ENCODE measurements around the gene HOXD8. TPM values are rescaled to one million over a fixed set of nuclear protein-coding genes. Genes with fewer than 3 reads are reported as not detected.

HOXD8 gene
- total RNA-seq, 3 donors from 2014 or later = 4.9 to 13.8 (median 5.6) TPM

- no peak for DNase-seq
- Histone ChIP-seq H3K4me1 (ENCODE audit: low read depth) (no peaks in the 10 kb centered on the region), H3K9me3 (no peaks in the 10 kb centered on the region), H3K4me3 (no peak overlapping the region), H3K36me3 (ENCODE audit: low read depth) (no peaks in the 10 kb centered on the region)
- no peak for TF ChIP-seq CTCF (IDR thresholded peaks at IDR 0.05)
- intact Hi-C loops (cut with DNase I, micrococcal nuclease) = no loop called here
- no peak for ATAC-seq
Observed at GRCh38 chr2:176135035-176135440, 5.5 kb downstream of the HOXD8 start.

GRCh38 chr2:176136374-176137251 is 7.1 kb downstream of the HOXD8 start:
- H3K9me3 ChIP-seq = no peaks in the 10 kb centered on the region
- no peaks in the 10 kb centered on the region for H3K4me1 ChIP-seq (ENCODE audit: low read depth)
- peak in 2 of 3 donors; percentile 69 to 75 for DNase-seq
- peak overlapping the region; percentile 56 for H3K4me3 ChIP-seq
- no peak for TF ChIP-seq CTCF (IDR thresholded peaks at IDR 0.05)
- ATAC-seq = peak; percentile 65
- H3K36me3 ChIP-seq (ENCODE audit: low read depth) = no peaks in the 10 kb centered on the region
- intact Hi-C loops (cut with DNase I, micrococcal nuclease) = no loop called here

- intact Hi-C loops (cut with DNase I, micrococcal nuclease) = no loop called here
- TF ChIP-seq CTCF (IDR thresholded peaks at IDR 0.05) = no peak
- no peaks in the 10 kb centered on the region for H3K36me3 ChIP-seq (ENCODE audit: low read depth)
- H3K4me3 ChIP-seq = peak overlapping the region; percentile 56
- H3K4me1 ChIP-seq (ENCODE audit: low read depth) = no peaks in the 10 kb centered on the region
- ATAC-seq = no peak
- no peak for DNase-seq
- H3K9me3 ChIP-seq = no peaks in the 10 kb centered on the region
Observed at GRCh38 chr2:176137252-176137580, 7.7 kb downstream of the HOXD8 start.

GRCh38 chr2:176137906-176138305 is 8.4 kb downstream of the HOXD8 start:
- Histone ChIP-seq H3K4me3 (no peak overlapping the region), H3K4me1 (ENCODE audit: low read depth) (no peaks in the 10 kb centered on the region), H3K9me3 (no peaks in the 10 kb centered on the region), H3K36me3 (ENCODE audit: low read depth) (no peaks in the 10 kb centered on the region)
- ATAC-seq = no peak
- no peak for DNase-seq
- no peak for TF ChIP-seq CTCF (IDR thresholded peaks at IDR 0.05)
- intact Hi-C loops (cut with DNase I, micrococcal nuclease) = no loop called here

GRCh38 chr2:176138526-176138922 is 9.0 kb downstream of the HOXD8 start:
- Histone ChIP-seq H3K36me3 (ENCODE audit: low read depth) (no peaks in the 10 kb centered on the region), H3K4me1 (ENCODE audit: low read depth) (peaks cover 3% of the 10 kb centered on the region), H3K9me3 (no peaks in the 10 kb centered on the region), H3K4me3 (no peak overlapping the region)
- TF ChIP-seq CTCF (IDR thresholded peaks at IDR 0.05) = no peak
- DNase-seq = no peak
- ATAC-seq = no peak
- intact Hi-C loops (cut with DNase I, micrococcal nuclease) = no loop called here

Data from mucosa of descending colon (tissue), 3 donors.